Stomach (tissue), 9 donors: ENCODE results near the gene GGA1. TPM values are rescaled to one million over a fixed set of nuclear protein-coding genes. Genes with fewer than 3 reads are reported as not detected.

Source experiments
- DNase-seq, 2 donors: peaks; one replicate each; pipeline versions ENCODE4 v3.0.0 to v3.0.0-alpha.2; 2013 to 2019
- H3K27ac ChIP-seq, 5 donors: fragments of 200-600 bp in 4 of 5; sonication (generic) in 4 of 5; one replicate each; pipeline ENCODE4 v1.5.1; 2013 to 2019; ENCODE audit warnings: mild to moderate bottlenecking in 1 of 5, moderate library complexity in 1 of 5
- H3K27me3 ChIP-seq, 3 donors: fragments of 200-600 bp; sonication (generic); one replicate each; pipeline ENCODE4 v1.5.1; 2017 to 2019; ENCODE audit warnings: mixed run types in 1 of 3
- H3K36me3 ChIP-seq, 4 donors: fragments of 200-600 bp; sonication (generic); 1 replicate in 3 of 4; 2 replicates in 1 of 4; pipeline ENCODE4 v1.5.1; 2016 to 2019
- H3K4me1 ChIP-seq, 4 donors: fragments of 200-600 bp; sonication (generic); one replicate each; pipeline ENCODE4 v1.5.1; 2016 to 2019
- H3K4me3 ChIP-seq, 4 donors: fragments of 200-600 bp; sonication (generic) in 3 of 4; one replicate each; pipeline ENCODE4 v1.5.1; 2016 to 2019; ENCODE audit warnings: mild to moderate bottlenecking in 1 of 4
- H3K9me3 ChIP-seq, 4 donors: fragments of 200-600 bp; sonication (generic); one replicate each; pipeline ENCODE4 v1.5.1; 2016 to 2019
- CTCF ChIP-seq, 7 experiments: fragments of 450-650 bp in 4 of 7; fragments of 200-600 bp in 3 of 7; sonication (generic) in 3 of 7; IDR thresholded peaks; one replicate each; pipeline ENCODE4 v1.5.1; 2016 to 2019; ENCODE audit warnings: antibody characterized with exemption in 7 of 7, control low read depth in 2 of 7, mild to moderate bottlenecking in 1 of 7
- EP300 ChIP-seq: sonication (generic); formaldehyde crosslinking; IDR thresholded peaks from one replicate; pipeline ENCODE4 v1.6.1; 2017; ENCODE audit warnings: antibody characterized with exemption
- POLR2A ChIP-seq, 4 donors: fragments of 450-650 bp; IDR thresholded peaks; one replicate each; pipeline ENCODE4 v1.6.1; 2016; ENCODE audit warnings: antibody characterized with exemption in 4 of 4, control low read depth in 2 of 4, mild to moderate bottlenecking in 1 of 4, moderate library complexity in 1 of 4
- POLR2AphosphoS5 ChIP-seq, 3 donors: sonication (generic); formaldehyde crosslinking; IDR thresholded peaks; one replicate each; pipeline ENCODE4 v1.6.1; 2016; ENCODE audit warnings: antibody characterized with exemption in 3 of 3
- WGBS, 5 donors: extraction: QIAGEN DNeasy Blood & Tissue Kit in 3 of 5; methylation state at CpG; one replicate each; pipeline versions ENCODE4 v1.1.5 to v1.1.7; 2013 to 2018; 5-methylcytosine and 5-hydroxymethylcytosine counted together
- intact Hi-C: fragments of 100-400 bp; cut with DNase I; formaldehyde crosslinking; loops from one replicate; pipeline ENCODE4 v1.15.1; 2023; ENCODE audit warnings: low total_unique reads
- polyA plus RNA-seq, 3 donors: library from polyadenylated mRNA; stranded (reverse); fragments of 200-250 nt; gene quantifications; one replicate each; pipeline ENCODE4 v1.2.3, GENCODE V29; 2013
- total RNA-seq, 5 donors: library from RNA; depleted of rRNA; stranded (reverse); fragments of >200 nt; gene quantifications; one replicate each; pipeline versions ENCODE4 v1.1.0 to v1.2.3, GENCODE V29; 2014 to 2016
- donor health status: healthy with polysubstance abuse.
- donor health status: Bipolar disorder and iron deficiency.
- donor health status: healthy.

Gene GGA1
- total and polyA plus RNA-seq, 8 donors, result 30.3 to 87.9 (median 45.9) TPM

GRCh38 chr22:37571992-37572373, 36.7 kb upstream of the GGA1 start:
- Histone ChIP-seq H3K27me3 (no peaks in the 10 kb centered on the region), H3K9me3 (no peaks in the 10 kb centered on the region), H3K4me1 (peaks cover 36 to 52% (median 46%) of the 10 kb centered on the region in 4 donors), H3K4me3 (no peak overlapping the region), H3K27ac (peak overlapping the region; percentile 89 to 100 (median 99)), H3K36me3 (peaks cover 8 to 23% (median 16%) of the 10 kb centered on the region in 4 donors)
- peak in 1 of 3 donors; percentile 28 for TF ChIP-seq POLR2AphosphoS5 (IDR thresholded peaks at IDR 0.05)
- no peak for TF ChIP-seq POLR2A (IDR thresholded peaks at IDR 0.05)
- intact Hi-C loops, result no loop called here
- DNase-seq, result no peak
- 91 to 93% (median 93%) methylated on average over 8 of the region's 8 CpGs for WGBS, 5 donors

GRCh38 chr22:37575490-37576003, 33.1 kb upstream of the GGA1 start:
- no peak for DNase-seq
- H3K4me3 ChIP-seq, result no peak overlapping the region
- TF ChIP-seq POLR2AphosphoS5 (IDR thresholded peaks at IDR 0.05) (no peak), CTCF (IDR thresholded peaks at IDR 0.05) (no peak), POLR2A (IDR thresholded peaks at IDR 0.05) (no peak), EP300 (no peak)
- no peaks in the 10 kb centered on the region for H3K36me3 ChIP-seq
- no peaks in the 10 kb centered on the region for H3K27me3 ChIP-seq
- peak overlapping the region in 1 of 5 donors; percentile 32 for H3K27ac ChIP-seq
- peaks cover 14 to 29% (median 20%) of the 10 kb centered on the region in 4 donors for H3K4me1 ChIP-seq
- intact Hi-C loops, result no loop called here
- H3K9me3 ChIP-seq, result no peaks in the 10 kb centered on the region
- 87 to 91% (median 89%) methylated on average over 8 to 10 of the region's 10 CpGs for WGBS, 5 donors

- no peak for DNase-seq
- H3K27me3 ChIP-seq, result no peaks in the 10 kb centered on the region
- WGBS, 5 donors, result 85 to 92% (median 88%) methylated on average over 4 to 5 of the region's 5 CpGs
- no peaks in the 10 kb centered on the region for H3K36me3 ChIP-seq
- H3K4me3 ChIP-seq, result no peak overlapping the region
- intact Hi-C loops, result no loop called here
- peaks cover 14 to 39% (median 28%) of the 10 kb centered on the region in 4 donors for H3K4me1 ChIP-seq
- peak overlapping the region in 2 of 5 donors; percentile 49 to 91 for H3K27ac ChIP-seq
- TF ChIP-seq EP300, result no peak
- no peak for TF ChIP-seq CTCF (IDR thresholded peaks at IDR 0.05)
- H3K9me3 ChIP-seq, result no peaks in the 10 kb centered on the region
Measured at GRCh38 chr22:37578002-37578401, 30.6 kb upstream of the GGA1 start.

- H3K9me3 ChIP-seq, result no peaks in the 10 kb centered on the region
- TF ChIP-seq POLR2A (IDR thresholded peaks at IDR 0.05), result no peak
- TF ChIP-seq CTCF (IDR thresholded peaks at IDR 0.05), result peak in 1 of 7 experiments; percentile 10
- TF ChIP-seq POLR2AphosphoS5 (IDR thresholded peaks at IDR 0.05), result peak in 2 of 3 donors; percentile 81 to 90
- no peak for TF ChIP-seq EP300
- intact Hi-C loops, result no loop called here
- H3K4me3 ChIP-seq, result no peak overlapping the region
- no peaks in the 10 kb centered on the region for H3K36me3 ChIP-seq
- WGBS, 5 donors, result 8 to 17% (median 13%) methylated on average over 9 of the region's 9 CpGs
- H3K27ac ChIP-seq, result peak overlapping the region; percentile 62 to 91 (median 83)
- no peaks in the 10 kb centered on the region for H3K27me3 ChIP-seq
- H3K4me1 ChIP-seq, result peaks cover 14 to 39% (median 29%) of the 10 kb centered on the region in 4 donors
- DNase-seq, result peak; percentile 80 to 95
Measured at GRCh38 chr22:37581504-37581903, 27.1 kb upstream of the GGA1 start.

GRCh38 chr22:37582526-37582925, 26.1 kb upstream of the GGA1 start:
- intact Hi-C loops, result no loop called here
- DNase-seq, result no peak
- no peaks in the 10 kb centered on the region for H3K9me3 ChIP-seq
- H3K27me3 ChIP-seq, result no peaks in the 10 kb centered on the region
- TF ChIP-seq EP300 (no peak), CTCF (IDR thresholded peaks at IDR 0.05) (no peak), POLR2AphosphoS5 (IDR thresholded peaks at IDR 0.05) (no peak), POLR2A (IDR thresholded peaks at IDR 0.05) (no peak)
- 35 to 70% (median 58%) methylated on average over 4 of the region's 4 CpGs for WGBS, 5 donors
- no peaks in the 10 kb centered on the region for H3K36me3 ChIP-seq
- peaks cover 14 to 42% (median 31%) of the 10 kb centered on the region in 4 donors for H3K4me1 ChIP-seq
- no peak overlapping the region for H3K4me3 ChIP-seq
- peak overlapping the region; percentile 81 to 91 (median 86) for H3K27ac ChIP-seq
